Breast epithelium (tissue), 4 donors: ENCODE results near the gene NRF1. TPM values are rescaled to one million over a fixed set of nuclear protein-coding genes. Genes with fewer than 3 reads are reported as not detected.

Source experiments
- DNase-seq, 2 donors: peaks; one replicate each; pipeline ENCODE4 v3.0.0-alpha.2; 2019; ENCODE audit warnings: low spot score in 2 of 2
- H3K27ac ChIP-seq, 2 donors: fragments of 200-600 bp; sonication (generic) in 1 of 2; one replicate each; pipeline ENCODE4 v1.5.1; 2016 to 2019; ENCODE audit warnings: mild to moderate bottlenecking in 1 of 2
- H3K27me3 ChIP-seq, 2 donors: fragments of 200-600 bp; sonication (generic) in 1 of 2; one replicate each; pipeline versions ENCODE4 v1.5.1 to v1.6.0; 2017 to 2019; ENCODE audit warnings: control low read depth in 1 of 2, mild to moderate bottlenecking in 1 of 2
- H3K36me3 ChIP-seq: fragments of 200-600 bp; one replicate; pipeline ENCODE4 v1.5.1; 2019
- H3K4me1 ChIP-seq, 2 donors: fragments of 200-600 bp; sonication (generic); one replicate each; pipeline ENCODE4 v1.5.1; 2016 to 2019; ENCODE audit warnings: control low read depth in 1 of 2
- H3K4me3 ChIP-seq, 3 donors: fragments of 200-600 bp; sonication (generic); 1 replicate in 2 of 3; 2 replicates in 1 of 3; pipeline ENCODE4 v1.5.1; 2016 to 2019; ENCODE audit warnings: mild to moderate bottlenecking in 3 of 3, moderate library complexity in 2 of 3
- H3K9me3 ChIP-seq, 2 donors: fragments of 200-600 bp; sonication (generic) in 1 of 2; one replicate each; pipeline ENCODE4 v1.5.1; 2016 to 2019; ENCODE audit warnings: control low read depth in 1 of 2
- POLR2A ChIP-seq: fragments of 450-650 bp; IDR thresholded peaks from one replicate; pipeline ENCODE4 v1.6.1; 2016; ENCODE audit warnings: antibody characterized with exemption, mild to moderate bottlenecking, moderate library complexity
- POLR2AphosphoS5 ChIP-seq, 3 donors: sonication (generic); formaldehyde crosslinking; IDR thresholded peaks; one replicate each; pipeline ENCODE4 v1.6.1; 2017; ENCODE audit warnings: antibody characterized with exemption in 3 of 3
- intact Hi-C: fragments of 100-400 bp; cut with DNase I; formaldehyde crosslinking; loops from one replicate; pipeline ENCODE4 v1.15.1; 2023; ENCODE audit warnings: low total_unique reads
- total RNA-seq, 3 donors: library from RNA; depleted of rRNA; stranded (reverse); fragments of >200 nt; gene quantifications; one replicate each; pipeline ENCODE4 v1.1.0, GENCODE V29; 2016

Gene NRF1
- total RNA-seq, 3 donors from 2014 or later, result 24.5 to 29.2 (median 27.2) TPM

GRCh38 chr7:129804890-129805719, 193.6 kb downstream of the NRF1 start:
- H3K4me1 ChIP-seq, result no peaks in the 10 kb centered on the region
- H3K4me3 ChIP-seq, result no peak overlapping the region
- no peaks in the 10 kb centered on the region for H3K36me3 ChIP-seq
- H3K27ac ChIP-seq, result no peak overlapping the region
- no peaks in the 10 kb centered on the region for H3K9me3 ChIP-seq
- H3K27me3 ChIP-seq, result no peaks in the 10 kb centered on the region
- intact Hi-C loops, result no loop called here
- TF ChIP-seq POLR2A (no peak), POLR2AphosphoS5 (IDR thresholded peaks at IDR 0.05) (no peak)
- DNase-seq, result no peak

Other genes with a start within 250 kb of the NRF1 start
- gene STRIP2, start 177.3 kb upstream of the NRF1 start, total RNA-seq, result 1 to 10 TPM in 2 of 3 donors, under 1 TPM in 1; under 0.01 to 1.9 (median 1.8) TPM
- gene SMKR1, start 109.2 kb upstream of the NRF1 start, total RNA-seq, result not detected